ENCODE data around the gene MACROD1. TPM values are rescaled to one million over a fixed set of nuclear protein-coding genes. Genes with fewer than 3 reads are reported as not detected.

MACROD1 gene
- total RNA-seq, 2 experiments from 2014 or later: 38.7 to 48.6 TPM

DNA sequence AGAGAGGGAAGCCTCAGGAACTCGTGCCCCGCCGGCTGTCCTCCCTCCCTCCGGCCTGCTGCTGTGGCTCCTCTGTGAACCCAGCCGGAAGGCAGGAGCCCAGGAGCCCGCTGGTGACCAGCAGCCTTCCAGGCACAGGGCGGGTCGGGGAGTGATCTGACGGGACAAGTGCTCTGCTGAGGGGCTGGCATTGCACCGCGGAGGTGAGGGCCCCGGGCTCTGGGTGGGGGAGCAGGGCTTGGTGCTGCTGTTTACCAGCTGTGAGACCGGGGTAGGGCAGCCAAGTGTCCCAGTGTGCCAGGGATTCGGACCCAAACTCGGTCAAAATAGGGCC is 76.9 kb downstream of the MACROD1 start:
- Mint-ChIP-seq H3K27ac (no peak overlapping the region), H3K36me3 (ENCODE audit: low read depth) (no peaks in the 10 kb centered on the region), H3K4me1 (ENCODE audit: low read depth) (peaks cover 4% of the 10 kb centered on the region), H3K27me3 (ENCODE audit: low read depth) (no peaks in the 10 kb centered on the region), H3K4me3 (no peak overlapping the region), H3K9me3 (no peaks in the 10 kb centered on the region)
- intact Hi-C loops (cut with micrococcal nuclease): no loop called here
- CTCF ChIA-PET: no interaction called here
- DNase-seq: no peak

DNA sequence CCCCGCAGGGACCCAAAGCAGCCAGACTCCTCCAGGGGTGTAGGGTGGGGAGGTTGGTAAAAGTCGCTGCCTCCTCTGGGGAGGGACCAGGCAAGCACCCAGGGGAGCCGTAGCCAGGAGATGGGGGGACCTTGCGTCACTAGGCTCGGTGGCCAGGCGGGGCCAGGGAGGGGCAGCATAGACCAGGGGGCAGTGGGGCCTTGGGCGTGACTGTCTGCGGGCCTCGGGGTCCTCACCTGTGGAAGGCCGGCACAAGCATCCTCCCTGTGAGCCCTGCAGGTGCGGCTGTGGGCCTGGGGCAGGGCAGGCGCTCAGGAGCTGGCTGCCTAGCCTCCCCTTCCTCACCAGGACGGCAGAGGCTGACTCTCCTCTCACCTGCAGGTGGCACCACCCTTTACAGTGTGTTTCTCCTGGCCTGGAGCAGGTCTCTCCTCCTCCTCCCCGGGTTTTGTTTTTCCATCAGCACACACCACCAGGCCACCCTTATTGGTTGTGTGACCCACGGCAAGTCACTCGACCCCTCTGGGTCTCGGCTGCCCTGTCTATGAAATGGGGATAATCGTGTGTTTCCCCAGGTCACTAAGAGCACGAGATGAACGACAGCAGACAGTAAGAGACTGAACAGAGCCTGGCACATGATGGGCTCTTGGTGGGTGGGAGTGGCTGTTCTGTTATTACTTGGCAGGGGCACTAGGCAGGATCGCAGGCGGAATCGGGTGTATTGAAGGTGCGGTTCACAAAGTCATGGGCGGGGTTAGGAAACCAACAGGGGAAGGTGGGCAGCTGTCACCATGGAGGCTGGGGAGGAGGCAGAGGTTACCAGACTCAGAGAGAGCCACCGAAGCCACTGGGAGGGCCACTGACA is 77.5 kb downstream of the MACROD1 start:
- no peaks in the 10 kb centered on the region for H3K36me3 Mint-ChIP-seq (ENCODE audit: low read depth)
- CTCF ChIA-PET: no interaction called here
- intact Hi-C loops (cut with micrococcal nuclease): no loop called here
- no peaks in the 10 kb centered on the region for H3K9me3 Mint-ChIP-seq
- no peak overlapping the region for H3K27ac Mint-ChIP-seq
- H3K4me3 Mint-ChIP-seq: no peak overlapping the region
- no peaks in the 10 kb centered on the region for H3K27me3 Mint-ChIP-seq (ENCODE audit: low read depth)
- H3K4me1 Mint-ChIP-seq (ENCODE audit: low read depth): peaks cover 4% of the 10 kb centered on the region
- DNase-seq: no peak

DNA sequence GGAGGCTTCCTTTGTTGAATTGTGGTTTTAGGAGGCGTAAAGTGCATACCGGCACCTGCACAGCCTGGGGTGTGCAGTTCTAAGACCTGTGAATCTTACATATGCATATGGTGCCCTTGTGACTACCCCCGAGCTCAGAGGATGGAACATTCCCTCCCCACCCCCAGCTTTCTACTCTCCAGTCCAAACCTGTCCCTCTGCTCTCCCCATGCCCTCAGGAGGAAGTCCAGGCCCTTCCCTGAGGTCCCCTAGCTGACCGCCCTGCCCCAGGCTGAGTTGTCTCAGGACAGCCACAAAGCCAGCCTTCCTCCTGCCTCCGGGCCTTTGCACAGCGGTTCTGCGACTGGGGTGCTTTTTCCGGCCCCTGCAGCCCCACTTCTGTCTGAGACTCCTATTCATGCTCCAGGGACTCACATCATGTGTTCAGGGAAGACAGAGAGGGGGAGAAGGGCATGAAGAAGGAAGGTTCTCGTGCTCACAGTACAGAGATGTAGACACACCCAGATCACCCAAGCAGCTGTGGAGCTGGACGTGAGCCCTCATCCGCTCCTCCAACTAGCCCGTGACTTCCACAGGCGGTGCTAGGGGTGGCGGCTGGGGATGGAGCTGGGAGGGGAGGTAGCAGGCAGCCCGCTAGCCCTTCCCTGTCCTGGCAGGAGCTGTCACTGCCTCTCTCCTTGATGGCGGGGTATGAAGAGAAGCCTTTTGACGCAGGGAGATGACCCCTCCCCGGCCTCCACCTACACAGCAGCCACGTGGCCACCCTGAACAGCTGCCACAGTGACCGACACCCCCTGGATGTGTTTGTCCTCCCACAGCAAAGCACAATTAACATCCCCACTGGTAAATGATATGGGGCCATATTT is 79.4 kb downstream of the MACROD1 start:
- DNase-seq: no peak
- Mint-ChIP-seq H3K4me3 (no peak overlapping the region), H3K27ac (no peak overlapping the region), H3K4me1 (ENCODE audit: low read depth) (peaks cover 4% of the 10 kb centered on the region), H3K9me3 (no peaks in the 10 kb centered on the region), H3K36me3 (ENCODE audit: low read depth) (no peaks in the 10 kb centered on the region), H3K27me3 (ENCODE audit: low read depth) (no peaks in the 10 kb centered on the region)
- intact Hi-C loops (cut with micrococcal nuclease): no loop called here
- CTCF ChIA-PET: interaction anchor here (0.9 kb wide), 1 partner anchor 9 kb away, joined by 3 read pairs; no protein-coding TSS in a partner anchor

DNA sequence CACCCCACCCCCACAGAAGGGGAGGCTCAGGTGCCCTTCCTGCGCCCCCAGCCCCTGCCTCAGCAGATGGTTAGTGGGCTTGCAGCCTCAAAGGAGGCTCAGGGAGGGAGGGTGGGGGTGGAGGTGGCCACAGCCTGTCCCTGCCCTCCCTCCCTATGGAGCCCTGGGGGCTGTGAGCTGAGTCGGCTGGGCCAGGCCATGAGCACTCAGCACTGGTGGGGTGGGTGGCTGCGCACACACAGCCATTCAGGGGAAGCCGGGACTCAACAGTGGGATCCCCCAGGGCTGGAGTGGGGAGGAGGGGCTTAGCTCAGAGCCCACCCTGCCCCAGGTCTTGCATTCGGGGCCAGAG is 80.0 kb downstream of the MACROD1 start:
- Mint-ChIP-seq H3K4me1 (ENCODE audit: low read depth) (peaks cover 3% of the 10 kb centered on the region), H3K4me3 (no peak overlapping the region), H3K36me3 (ENCODE audit: low read depth) (no peaks in the 10 kb centered on the region), H3K9me3 (no peaks in the 10 kb centered on the region), H3K27me3 (ENCODE audit: low read depth) (no peaks in the 10 kb centered on the region), H3K27ac (no peak overlapping the region)
- CTCF ChIA-PET: no interaction called here
- no peak for DNase-seq
- intact Hi-C loops (cut with micrococcal nuclease): no loop called here

DNA sequence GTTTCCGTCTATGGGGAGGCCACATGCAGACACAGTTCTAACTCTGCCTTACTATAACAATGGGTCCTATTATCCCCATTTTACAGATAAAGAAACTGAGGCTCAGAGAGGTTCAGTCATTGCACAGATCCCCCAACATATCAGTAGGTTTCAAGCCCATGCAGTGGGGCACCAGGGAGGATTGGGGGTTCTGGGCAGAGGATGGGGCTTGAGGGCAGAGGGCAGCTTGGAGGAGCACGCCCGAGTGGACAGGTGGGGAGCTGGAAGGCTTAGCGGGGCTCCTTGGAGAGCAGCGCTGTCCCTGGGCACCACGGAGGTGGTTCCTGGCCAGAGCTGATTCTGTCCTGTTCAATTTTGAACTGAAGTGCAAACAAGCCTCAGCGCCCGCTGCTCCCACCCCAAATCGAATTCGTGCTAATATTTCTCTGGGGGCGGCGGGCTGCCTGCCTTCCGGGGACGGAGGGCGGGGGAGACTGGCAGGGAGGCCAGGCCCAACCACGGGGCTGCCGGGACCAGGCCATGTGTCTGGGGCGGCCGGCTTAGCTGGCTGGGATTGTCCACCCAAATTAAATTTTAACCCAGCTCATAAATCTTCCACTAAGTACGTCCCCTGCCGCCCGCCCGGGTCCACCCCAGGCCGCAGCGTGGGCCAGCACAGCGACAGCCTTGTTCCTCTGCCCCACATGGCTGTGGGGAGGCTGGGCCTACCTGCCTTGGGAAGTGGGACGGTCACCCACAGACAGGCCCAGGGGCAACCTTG is 80.8 kb downstream of the MACROD1 start:
- H3K4me1 Mint-ChIP-seq (ENCODE audit: low read depth): no peaks in the 10 kb centered on the region
- H3K9me3 Mint-ChIP-seq: no peaks in the 10 kb centered on the region
- H3K4me3 Mint-ChIP-seq: no peak overlapping the region
- CTCF ChIA-PET: interaction anchor here (0.8 kb wide), 1 partner anchor 59 kb away, joined by 3 read pairs; no protein-coding TSS in a partner anchor
- H3K27ac Mint-ChIP-seq: no peak overlapping the region
- intact Hi-C loops (cut with micrococcal nuclease): no loop called here
- no peaks in the 10 kb centered on the region for H3K27me3 Mint-ChIP-seq (ENCODE audit: low read depth)
- no peak for DNase-seq
- H3K36me3 Mint-ChIP-seq (ENCODE audit: low read depth): no peaks in the 10 kb centered on the region

DNA sequence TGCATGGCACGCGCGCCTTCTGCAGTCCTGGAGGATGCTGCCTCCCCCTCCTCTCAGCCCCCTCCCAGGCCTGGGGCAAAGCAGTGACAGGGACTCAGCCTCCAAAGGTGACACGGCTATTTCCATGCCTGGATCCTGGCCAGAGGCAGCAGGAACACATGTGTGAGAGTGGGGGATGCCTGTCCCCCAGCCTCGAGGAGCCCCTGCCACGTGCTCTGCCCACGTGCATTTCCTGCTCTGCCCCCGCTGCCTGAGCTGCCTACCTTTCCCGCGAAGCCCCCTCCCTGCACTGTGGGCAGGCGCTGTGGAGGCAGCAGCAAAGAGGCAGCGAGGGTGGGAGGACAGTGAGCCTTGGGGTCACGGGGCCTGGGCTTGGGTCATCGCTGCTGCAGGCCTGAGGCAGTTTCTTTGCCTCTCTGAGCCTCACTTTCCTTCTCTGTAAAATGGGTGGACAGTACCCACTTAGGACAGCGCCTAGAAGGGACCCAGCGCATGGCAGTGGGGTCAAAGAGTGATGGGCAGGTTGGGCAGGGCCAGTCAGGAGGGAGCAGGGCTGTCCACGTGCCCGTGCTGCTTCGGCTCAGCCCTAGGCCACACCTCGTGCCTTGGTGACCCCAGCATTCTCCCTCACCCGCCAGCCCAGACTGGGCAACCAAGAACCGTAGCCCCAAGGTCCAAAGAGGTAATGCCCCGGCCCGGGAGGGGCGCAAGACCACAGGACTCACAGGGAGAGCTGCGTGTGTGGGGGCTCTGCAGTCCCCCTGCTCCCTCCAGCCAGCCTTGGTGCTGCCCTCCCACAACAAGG is 81.6 kb downstream of the MACROD1 start:
- H3K36me3 Mint-ChIP-seq (ENCODE audit: low read depth): no peaks in the 10 kb centered on the region
- no peaks in the 10 kb centered on the region for H3K27me3 Mint-ChIP-seq (ENCODE audit: low read depth)
- CTCF ChIA-PET: interaction anchor here (0.6 kb wide), 1 partner anchor 271 kb away, joined by 4 read pairs; no protein-coding TSS in a partner anchor
- H3K4me3 Mint-ChIP-seq: no peak overlapping the region
- no peaks in the 10 kb centered on the region for H3K4me1 Mint-ChIP-seq (ENCODE audit: low read depth)
- H3K27ac Mint-ChIP-seq: no peak overlapping the region
- H3K9me3 Mint-ChIP-seq: no peaks in the 10 kb centered on the region
- intact Hi-C loops (cut with micrococcal nuclease): no loop called here
- no peak for DNase-seq

DNA sequence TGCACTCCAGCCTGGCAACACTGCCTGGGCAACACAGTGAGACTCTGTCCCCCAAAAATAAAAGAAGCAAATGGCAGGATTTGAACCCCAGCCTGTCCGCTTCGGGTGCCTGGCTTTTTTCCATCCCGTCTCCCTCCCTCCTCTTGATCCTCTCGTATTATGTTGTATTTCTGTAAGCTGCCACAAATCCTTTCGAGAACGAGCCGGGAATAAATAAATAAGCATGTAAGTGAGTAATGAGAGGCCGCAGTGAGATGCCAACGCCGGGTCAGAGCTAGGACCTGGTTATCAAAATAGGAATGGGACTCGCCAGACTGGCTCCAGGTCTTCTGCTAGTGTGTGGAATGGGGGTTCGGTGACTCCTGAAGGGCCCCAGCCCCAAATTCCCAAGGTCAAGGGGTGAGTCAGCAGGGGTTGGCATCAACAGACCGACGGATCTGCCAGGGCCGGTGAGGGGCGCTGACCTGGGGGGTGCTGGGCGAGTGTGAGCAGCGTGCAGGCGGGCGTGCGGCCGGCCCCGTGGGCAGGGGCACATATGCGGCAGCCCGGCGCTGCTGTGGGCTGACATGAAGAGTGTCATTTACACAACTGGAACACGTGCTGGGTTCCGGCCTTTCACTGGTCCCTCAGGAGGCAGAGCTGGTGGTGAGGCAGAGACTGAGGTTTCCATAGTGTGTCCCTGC is 82.4 kb downstream of the MACROD1 start:
- CTCF ChIA-PET: interaction anchor here (0.6 kb wide), 1 partner anchor 272 kb away, joined by 4 read pairs; no protein-coding TSS in a partner anchor
- H3K36me3 Mint-ChIP-seq (ENCODE audit: low read depth): no peaks in the 10 kb centered on the region
- no peak overlapping the region for H3K4me3 Mint-ChIP-seq
- H3K27ac Mint-ChIP-seq: no peak overlapping the region
- H3K9me3 Mint-ChIP-seq: no peaks in the 10 kb centered on the region
- no peaks in the 10 kb centered on the region for H3K4me1 Mint-ChIP-seq (ENCODE audit: low read depth)
- no peak for DNase-seq
- no peaks in the 10 kb centered on the region for H3K27me3 Mint-ChIP-seq (ENCODE audit: low read depth)
- intact Hi-C loops (cut with micrococcal nuclease): no loop called here

DNA sequence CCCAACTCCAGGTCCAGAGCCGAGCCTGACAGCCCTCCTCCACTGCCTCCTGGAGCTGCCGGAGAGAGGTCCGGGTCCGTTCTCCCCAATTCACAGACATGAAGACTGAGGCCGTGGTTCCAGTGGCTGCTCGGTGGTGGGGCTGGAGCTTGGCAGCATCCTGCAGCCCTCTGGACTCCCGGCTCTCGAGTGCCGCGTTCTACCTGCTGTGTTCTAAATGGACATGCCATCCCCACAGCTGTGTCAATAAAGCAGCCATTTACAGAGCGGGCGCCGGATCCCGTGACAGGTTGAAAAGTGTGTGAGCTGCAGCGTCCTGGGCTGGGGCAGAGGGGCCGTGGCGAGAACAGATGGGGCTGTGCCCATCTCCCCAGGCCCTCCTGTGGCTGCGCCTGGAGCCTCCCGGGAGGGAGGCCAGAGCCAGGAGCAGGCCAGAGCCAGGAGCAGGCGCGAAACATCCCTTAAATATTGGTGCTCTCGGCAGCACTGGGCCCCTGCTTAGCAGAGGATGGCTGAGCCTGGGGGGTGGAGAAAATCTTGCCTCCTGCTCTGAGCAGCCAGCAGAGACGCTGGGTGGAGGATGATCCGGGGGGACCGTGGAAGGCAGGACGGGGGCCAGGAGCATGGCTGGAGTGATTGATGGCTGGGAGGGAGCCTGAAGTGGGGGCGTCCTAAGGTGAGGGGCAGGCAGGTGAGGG is 84.0 kb downstream of the MACROD1 start:
- intact Hi-C loops (cut with micrococcal nuclease): no loop called here
- Mint-ChIP-seq H3K4me3 (no peak overlapping the region), H3K27me3 (ENCODE audit: low read depth) (no peaks in the 10 kb centered on the region), H3K9me3 (no peaks in the 10 kb centered on the region), H3K27ac (no peak overlapping the region), H3K4me1 (ENCODE audit: low read depth) (no peaks in the 10 kb centered on the region), H3K36me3 (ENCODE audit: low read depth) (no peaks in the 10 kb centered on the region)
- DNase-seq: no peak
- CTCF ChIA-PET: no interaction called here

DNA sequence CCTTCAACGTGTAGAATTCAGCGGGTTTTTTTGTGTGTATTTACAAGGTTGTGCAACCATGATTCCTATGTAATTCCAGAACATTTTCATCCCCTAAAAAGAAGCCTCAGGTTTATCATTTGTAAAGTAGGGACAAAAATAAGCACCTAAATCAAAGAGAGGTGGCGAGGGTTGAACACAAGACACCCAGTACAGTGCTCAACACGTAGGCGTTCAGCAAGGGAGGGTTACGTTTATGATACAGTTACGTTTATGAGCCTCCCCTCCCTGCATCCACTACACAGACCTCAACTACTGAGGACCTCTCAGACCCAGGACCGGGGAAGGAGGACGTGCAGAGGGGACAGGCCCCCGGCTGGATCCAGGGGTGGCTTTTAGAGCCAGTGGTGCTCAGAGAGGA is 85.5 kb downstream of the MACROD1 start:
- H3K27me3 Mint-ChIP-seq (ENCODE audit: low read depth): no peaks in the 10 kb centered on the region
- no peaks in the 10 kb centered on the region for H3K36me3 Mint-ChIP-seq (ENCODE audit: low read depth)
- H3K4me1 Mint-ChIP-seq (ENCODE audit: low read depth): no peaks in the 10 kb centered on the region
- no peak overlapping the region for H3K27ac Mint-ChIP-seq
- H3K9me3 Mint-ChIP-seq: no peaks in the 10 kb centered on the region
- intact Hi-C loops (cut with micrococcal nuclease): no loop called here
- H3K4me3 Mint-ChIP-seq: no peak overlapping the region
- CTCF ChIA-PET: no interaction called here
- no peak for DNase-seq

DNA sequence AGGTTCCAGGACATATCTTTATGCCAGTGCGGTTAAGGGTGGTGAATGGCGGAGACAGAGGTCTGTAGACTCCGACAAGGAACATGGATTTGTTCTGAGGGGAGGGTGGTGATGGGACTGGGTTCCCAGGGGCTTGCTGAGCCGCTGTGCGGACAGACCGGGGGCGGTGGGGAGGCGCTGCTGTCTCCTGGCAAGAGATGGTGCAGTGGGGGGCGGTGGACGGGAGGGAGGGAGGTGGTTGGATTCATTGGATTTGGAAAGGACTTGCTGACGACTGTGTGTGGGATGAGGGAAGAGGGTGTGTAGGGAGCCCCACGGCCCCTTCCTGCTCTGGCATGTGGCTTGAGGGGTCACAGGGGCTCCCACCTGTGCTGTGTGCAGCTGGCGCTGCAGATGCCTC is 87.0 kb downstream of the MACROD1 start:
- no peak for DNase-seq
- Mint-ChIP-seq H3K27ac (no peak overlapping the region), H3K4me3 (no peak overlapping the region), H3K9me3 (no peaks in the 10 kb centered on the region), H3K36me3 (ENCODE audit: low read depth) (no peaks in the 10 kb centered on the region), H3K27me3 (ENCODE audit: low read depth) (no peaks in the 10 kb centered on the region), H3K4me1 (ENCODE audit: low read depth) (no peaks in the 10 kb centered on the region)
- intact Hi-C loops (cut with micrococcal nuclease): no loop called here
- CTCF ChIA-PET: no interaction called here

DNA sequence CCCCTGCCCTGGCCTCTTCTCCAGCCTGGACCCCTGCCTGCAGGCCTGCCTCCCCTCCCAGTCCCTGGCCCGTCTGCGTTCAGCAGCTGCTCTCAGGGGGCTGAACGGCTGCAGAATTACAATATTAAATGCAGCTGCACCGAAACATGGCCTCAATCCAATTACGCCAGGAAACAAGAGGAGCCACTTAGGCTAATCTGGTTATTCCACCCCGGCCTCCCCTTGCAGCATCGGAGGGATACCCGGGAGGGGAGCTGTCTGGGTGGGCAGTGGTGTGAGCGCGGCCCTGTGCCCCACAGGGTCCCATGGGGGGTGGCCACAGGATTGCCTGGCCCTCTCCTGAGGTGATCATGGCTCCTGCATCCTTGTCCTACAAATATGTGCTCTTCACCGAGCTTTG is 87.6 kb downstream of the MACROD1 start:
- Mint-ChIP-seq H3K4me1 (ENCODE audit: low read depth) (no peaks in the 10 kb centered on the region), H3K27ac (no peak overlapping the region), H3K36me3 (ENCODE audit: low read depth) (no peaks in the 10 kb centered on the region), H3K9me3 (no peaks in the 10 kb centered on the region), H3K4me3 (no peak overlapping the region), H3K27me3 (ENCODE audit: low read depth) (no peaks in the 10 kb centered on the region)
- DNase-seq: no peak
- CTCF ChIA-PET: no interaction called here
- intact Hi-C loops (cut with micrococcal nuclease): no loop called here
